GM12878 (cell line): Measurements from ENCODE around the gene FEM1B. TPM values are rescaled to one million over a fixed set of nuclear protein-coding genes. Genes with fewer than 3 reads are reported as not detected.

ENCODE experiments used
- ATAC-seq: fragments of 200-7000 bp; cut with Tn5 transposase; 3 replicates; pipeline ENCODE4 v1.9.1; 2020; ENCODE audit warnings: mild to moderate bottlenecking, moderate library complexity
- BruUV-seq: library from RNA; stranded (reverse); fragments of 400-500 nt; replicated peaks from 2 replicates; lab custom pipeline; 2021; lab: Mats Ljungman, UMichigan
- CTCF ChIA-PET: fragments of 300-600 bp; sonication (Branson Sonifier 250); formaldehyde crosslinking; extraction: SDS; loops from one replicate; lab custom pipeline; 2021; ENCODE audit warnings: inconsistent platforms; lab: Yijun Ruan, JAX
- POLR2A ChIA-PET: fragments of 350-600 bp; formaldehyde crosslinking; extraction: SDS; loops from one replicate; lab custom pipeline; 2021; ENCODE audit warnings: inconsistent platforms; lab: Charles Lee
- RAD21 ChIA-PET: fragments of 300-600 bp; sonication (Branson Sonifier 250); formaldehyde crosslinking; loops from one replicate; lab custom pipeline; 2023; ENCODE audit warnings: antibody characterized with exemption; ENCODE audit not compliant: unreplicated experiment; lab: Charles Lee
- SMC1A ChIA-PET: fragments of 300-600 bp; sonication (Branson Sonifier 250); formaldehyde crosslinking; loops from one replicate; lab custom pipeline; 2023; ENCODE audit not compliant: unreplicated experiment, uncharacterized antibody; lab: Charles Lee
- DNase-seq: peaks from one replicate; pipeline ENCODE4 v3.0.0-alpha.2; 2011; ENCODE audit warnings: low read depth, low spot score
- FAIRE-seq: peaks from 3 replicates; lab custom pipeline; 2011; peaks lifted over from hg19 to GRCh38; lab: Jason Lieb, UNC
- H2AFZ ChIP-seq: 2 replicates; pipeline ENCODE4 v1.6.0; 2011; ENCODE audit warnings: low read depth, low read length, control low read depth; ENCODE audit not compliant: control insufficient read depth
- H3K27ac ChIP-seq: 2 replicates; pipeline ENCODE4 v1.5.1; 2011; ENCODE audit warnings: control low read depth; ENCODE audit not compliant: control insufficient read depth, insufficient read depth
- H3K27me3 ChIP-seq, 2 experiments: replicated peaks in 1 of 2; 2 replicates each; pipeline versions ENCODE4 v1.6.0 to v1.6.1; 2011; ENCODE audit warnings: low read length in 1 of 2; ENCODE audit not compliant: control insufficient read depth in 2 of 2, insufficient read depth in 2 of 2
- H3K36me3 ChIP-seq, 2 experiments: 2 replicates each; pipeline ENCODE4 v1.5.1; 2011; ENCODE audit warnings: low read length in 1 of 2; ENCODE audit not compliant: control insufficient read depth in 2 of 2, insufficient read depth in 2 of 2
- H3K4me1 ChIP-seq: 2 replicates; pipeline ENCODE4 v1.6.1; 2011; ENCODE audit warnings: mild to moderate bottlenecking, low read length, moderate library complexity, mixed read lengths; ENCODE audit not compliant: control insufficient read depth, insufficient read depth
- H3K4me2 ChIP-seq: 2 replicates; pipeline ENCODE4 v1.6.0; 2011; ENCODE audit warnings: control low read depth; ENCODE audit not compliant: control insufficient read depth, insufficient read depth
- H3K4me3 ChIP-seq: fragments of 200-600 bp; sonication (generic); 2 replicates; pipeline ENCODE4 v1.5.1; 2016
- H3K79me2 ChIP-seq: 2 replicates; pipeline ENCODE4 v1.6.0; 2011; ENCODE audit warnings: low read length; ENCODE audit not compliant: control insufficient read depth, insufficient read depth
- H3K9ac ChIP-seq: 2 replicates; pipeline ENCODE4 v1.8.0; 2011; ENCODE audit warnings: low read length, control low read depth, mixed read lengths; ENCODE audit not compliant: control insufficient read depth, insufficient read depth
- H3K9me3 ChIP-seq: replicated peaks from 3 replicates; pipeline ENCODE4 v1.5.1; 2011; ENCODE audit warnings: mild to moderate bottlenecking, low read length; ENCODE audit not compliant: control insufficient read depth, insufficient read depth
- H4K20me1 ChIP-seq: 2 replicates; pipeline ENCODE4 v1.6.0; 2011; ENCODE audit not compliant: control insufficient read depth, insufficient read depth
- BHLHE40 ChIP-seq, 2 experiments: fragments of 450-650 bp in 1 of 2; IDR thresholded peaks; 2 replicates each; pipeline ENCODE4 v1.6.1; 2011 to 2017; ENCODE audit warnings: low read depth in 2 of 2, borderline replicate concordance in 1 of 2, improper control_type of control experiment in 1 of 2, low read length in 1 of 2, mild to moderate bottlenecking in 1 of 2
- DPF2 ChIP-seq: fragments of 450-650 bp; IDR thresholded peaks from 2 replicates; pipeline ENCODE4 v1.6.1; 2017; ENCODE audit warnings: mild to moderate bottlenecking
- FOXK2 ChIP-seq: fragments of 450-650 bp; IDR thresholded peaks from 2 replicates; pipeline ENCODE4 v1.6.1; 2017; ENCODE audit warnings: mild to moderate bottlenecking, moderate library complexity
- KLF5 ChIP-seq: fragments of 450-650 bp; IDR thresholded peaks from 2 replicates; pipeline ENCODE4 v1.6.1; 2014; ENCODE audit warnings: mild to moderate bottlenecking; ENCODE audit not compliant: partially characterized antibody
- NRF1 ChIP-seq: conservative IDR thresholded peaks from 2 replicates; pipeline ENCODE4 v1.6.1; 2011; ENCODE audit warnings: mild to moderate bottlenecking, low read depth, low read length, improper control_type of control experiment
- RB1 ChIP-seq: fragments of 450-650 bp; formaldehyde crosslinking; IDR thresholded peaks from 2 replicates; pipeline ENCODE4 v1.6.1; 2017; ENCODE audit warnings: mild to moderate bottlenecking, borderline replicate concordance
- RELA ChIP-seq: fragments of 450-650 bp; IDR thresholded peaks from 2 replicates; pipeline ENCODE4 v1.8.0; 2014; ENCODE audit warnings: borderline replicate concordance; ENCODE audit not compliant: partially characterized antibody
- SP1 ChIP-seq: IDR thresholded peaks from one replicate; pipeline ENCODE4 v1.6.1; 2011; ENCODE audit warnings: low read depth, low read length
- TARDBP ChIP-seq: IDR thresholded peaks from 2 replicates; pipeline ENCODE4 v1.6.1; 2016; ENCODE audit warnings: borderline replicate concordance
- WRNIP1 ChIP-seq: IDR thresholded peaks from 2 replicates; pipeline ENCODE4 v1.6.1; 2011; ENCODE audit warnings: low read depth, low read length, improper control_type of control experiment, borderline replicate concordance
- ZZZ3 ChIP-seq: IDR thresholded peaks from 2 replicates; pipeline ENCODE4 v1.6.1; 2011; ENCODE audit warnings: low read depth; ENCODE audit not compliant: control insufficient read depth, insufficient read length
- WGBS: methylation state at CpG from one replicate; pipeline ENCODE4 v1.1.6; 2016; ENCODE audit warnings: low lambda C conversion rate; ENCODE audit not compliant: insufficient replicate concordance, insufficient coverage; ENCODE audit errors: missing lambda C conversion rate; 5-methylcytosine and 5-hydroxymethylcytosine counted together
- in situ Hi-C: fragments of 300-500 bp; cut with MboI; formaldehyde crosslinking; loops from 9 replicates; pipeline ENCODE4 v1.14.3; 2018; ENCODE audit warnings: mixed read lengths
- intact Hi-C: fragments of 100-400 bp; cut with micrococcal nuclease; formaldehyde crosslinking; loops from one replicate; pipeline ENCODE4 v1.14.2; 2022; ENCODE audit not compliant: unreplicated experiment
- polyA plus RNA-seq, 11 experiments: library from polyadenylated mRNA; depleted of rRNA in 4 of 11; unstranded in 6 of 11; stranded (reverse) in 5 of 11; fragments of >200 nt; fragmentation: Nextera tagmentation in 4 of 11; fragmentation: Illumina TruSeq in 1 of 11; extraction: Ambion mirVana in 4 of 11; extraction: Trizol in 1 of 11; gene quantifications; 1 replicate in 1 of 11; 2 replicates in 10 of 11; pipeline versions ENCODE4 v1.2.1 to v1.2.3, GENCODE V29; 2011 to 2016; ENCODE audit warnings: inconsistent platforms in 2 of 11, missing spikeins in 2 of 11, low read depth in 1 of 11
- total RNA-seq, 4 experiments: library from RNA; depleted of rRNA in 3 of 4; stranded (reverse); fragments of >200 nt in 3 of 4; fragmentation: Illumina TruSeq in 1 of 4; extraction: Trizol in 1 of 4; gene quantifications; 2 replicates each; pipeline versions ENCODE4 v1.2.1 to v1.2.3, GENCODE V29; 2013 to 2021
- TF ChIP-seq, protein P1 (sequence below): fragments of 450-650 bp; IDR thresholded peaks from 2 replicates; pipeline ENCODE4 v1.6.1; 2018; ENCODE audit warnings: borderline replicate concordance, mild to moderate bottlenecking; ENCODE audit not compliant: partially characterized antibody
- TF ChIP-seq, protein P2 (sequence below): IDR thresholded peaks from 2 replicates; pipeline ENCODE4 v1.6.1; 2011; ENCODE audit warnings: low read depth, mild to moderate bottlenecking, low read length, moderate library complexity, borderline replicate concordance; ENCODE audit errors: extremely low read depth

Gene FEM1B
- total and polyA plus RNA-seq, 10 of the 15 experiments (the other 5 are each of a cell fraction or from before 2014, with no cell fraction given), result 5.5 to 61.1 (median 18.2) TPM

DNA sequence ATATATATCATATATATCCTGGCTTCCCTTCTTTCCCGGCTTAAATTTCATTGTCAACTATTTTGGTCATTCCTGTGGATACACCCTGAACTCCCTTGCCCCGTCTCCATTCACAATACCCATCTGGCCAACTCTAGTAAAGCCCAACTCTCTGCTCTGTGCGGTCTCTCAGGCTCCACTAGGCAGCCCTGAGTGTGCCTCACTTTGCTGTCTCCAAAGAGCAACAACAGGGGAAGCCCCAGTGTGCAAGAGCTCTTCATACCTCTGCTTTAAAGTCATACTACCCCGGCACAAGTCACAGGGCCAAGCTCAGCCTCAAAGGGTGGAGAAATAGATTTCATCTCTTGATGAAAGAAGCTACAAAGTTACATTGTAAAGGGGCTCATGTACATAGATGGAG lies 18.9 kb upstream of the FEM1B start:
- ChIA-PET RAD21 (interaction anchor here (0.9 kb wide), 1 partner anchor 48 kb away, joined by 3 read pairs; no protein-coding TSS in a partner anchor), CTCF (no interaction called here), SMC1A (no interaction called here), POLR2A (no interaction called here)
- ATAC-seq, result 0 out of 3 replicates have a peak, but pooled peaks have one; percentile 20
- TF ChIP-seq WRNIP1 (no peak), TARDBP (no peak), DPF2 (no peak), KLF5 (no peak), RB1 (no peak), FOXK2 (no peak), BHLHE40 (IDR thresholded peaks at IDR 0.05; ENCODE audit: borderline replicate concordance in 1 of 2, low read depth in 2 of 2, low read length in 1 of 2) (no peak), ZZZ3 (no peak), NRF1 (no peak), SP1 (no peak), RELA (no peak)
- TF ChIP-seq, protein P1, sequence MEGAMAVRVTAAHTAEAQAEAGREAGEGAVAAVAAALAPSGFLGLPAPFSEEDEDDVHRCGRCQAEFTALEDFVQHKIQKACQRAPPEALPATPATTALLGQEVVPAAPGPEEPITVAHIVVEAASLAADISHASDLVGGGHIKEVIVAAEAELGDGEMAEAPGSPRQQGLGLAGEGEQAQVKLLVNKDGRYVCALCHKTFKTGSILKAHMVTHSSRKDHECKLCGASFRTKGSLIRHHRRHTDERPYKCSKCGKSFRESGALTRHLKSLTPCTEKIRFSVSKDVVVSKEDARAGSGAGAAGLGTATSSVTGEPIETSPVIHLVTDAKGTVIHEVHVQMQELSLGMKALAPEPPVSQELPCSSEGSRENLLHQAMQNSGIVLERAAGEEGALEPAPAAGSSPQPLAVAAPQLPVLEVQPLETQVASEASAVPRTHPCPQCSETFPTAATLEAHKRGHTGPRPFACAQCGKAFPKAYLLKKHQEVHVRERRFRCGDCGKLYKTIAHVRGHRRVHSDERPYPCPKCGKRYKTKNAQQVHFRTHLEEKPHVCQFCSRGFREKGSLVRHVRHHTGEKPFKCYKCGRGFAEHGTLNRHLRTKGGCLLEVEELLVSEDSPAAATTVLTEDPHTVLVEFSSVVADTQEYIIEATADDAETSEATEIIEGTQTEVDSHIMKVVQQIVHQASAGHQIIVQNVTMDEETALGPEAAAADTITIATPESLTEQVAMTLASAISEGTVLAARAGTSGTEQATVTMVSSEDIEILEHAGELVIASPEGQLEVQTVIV, result no peak
- TF ChIP-seq, protein P2, sequence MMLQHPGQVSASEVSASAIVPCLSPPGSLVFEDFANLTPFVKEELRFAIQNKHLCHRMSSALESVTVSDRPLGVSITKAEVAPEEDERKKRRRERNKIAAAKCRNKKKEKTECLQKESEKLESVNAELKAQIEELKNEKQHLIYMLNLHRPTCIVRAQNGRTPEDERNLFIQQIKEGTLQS, result no peak
- Histone ChIP-seq H3K79me2 (no peaks in the 10 kb centered on the region), H2AFZ (no peak overlapping the region), H3K4me2 (no peak overlapping the region), H3K27me3 (no peaks in the 10 kb centered on the region; a peak in 2 of 4 replicates), H4K20me1 (no peaks in the 10 kb centered on the region), H3K9ac (no peak overlapping the region), H3K4me3 (no peak overlapping the region), H3K9me3 (no peaks in the 10 kb centered on the region), H3K27ac (no peak overlapping the region), H3K4me1 (no peaks in the 10 kb centered on the region), H3K36me3 (no peaks in the 10 kb centered on the region)
- in situ Hi-C loops (no loop called here), intact Hi-C loops (no loop called here)
- 53% methylated on average over 4 of the region's 4 CpGs for WGBS
- FAIRE-seq, result no peak
- no peak for DNase-seq
- BruUV-seq, result no TSS peak
